Measurements from ENCODE around the gene CST3. TPM values are rescaled to one million over a fixed set of nuclear protein-coding genes. Genes with fewer than 3 reads are reported as not detected.

CST3 gene
- total and polyA plus RNA-seq, 2 donors = 231 to 465 TPM

GRCh38 chr20:23658989-23659609, 21.3 kb upstream of the CST3 start:
- Histone ChIP-seq H3K27me3 (ENCODE audit: control insufficient read depth in 2 of 2, insufficient read depth in 1 of 2, low read length in 1 of 2) (peaks cover 0 to 22% of the 10 kb centered on the region in 2 donors), H3K27ac (ENCODE audit: low read depth in 1 of 2, low read length in 1 of 2) (no peak overlapping the region), H3K9me3 (ENCODE audit: control insufficient read depth in 2 of 2, insufficient read depth in 1 of 2, low read length in 1 of 2) (no peaks in the 10 kb centered on the region), H3K36me3 (ENCODE audit: control insufficient read depth in 2 of 2, insufficient read depth in 2 of 2, low read length in 1 of 2) (no peaks in the 10 kb centered on the region), H3K4me1 (ENCODE audit: control insufficient read depth in 2 of 2, insufficient read depth in 2 of 2, low read length in 2 of 2) (peaks cover 0 to 6% of the 10 kb centered on the region in 2 donors), H3K4me3 (ENCODE audit: low read length in 2 of 2) (no peak overlapping the region)
- 96% methylated on average over 8 of the region's 8 CpGs for WGBS
- DNase-seq (ENCODE audit: low read depth in 6 of 9, low spot score in 9 of 9) = no peak

GRCh38 chr20:23658336-23658735, 20.6 kb upstream of the CST3 start:
- 88% methylated on average over 2 of the region's 2 CpGs for whole genome bisulfite sequencing
- no peak overlapping the region for H3K4me3 ChIP-seq (ENCODE audit: low read length in 2 of 2)
- no peaks in the 10 kb centered on the region for H3K9me3 ChIP-seq (ENCODE audit: control insufficient read depth in 2 of 2, insufficient read depth in 1 of 2, low read length in 1 of 2)
- H3K36me3 ChIP-seq (ENCODE audit: control insufficient read depth in 2 of 2, insufficient read depth in 2 of 2, low read length in 1 of 2) = no peaks in the 10 kb centered on the region
- DNase-seq (ENCODE audit: low read depth in 6 of 9, low spot score in 9 of 9) = no peak
- no peak overlapping the region for H3K27ac ChIP-seq (ENCODE audit: low read depth in 1 of 2, low read length in 1 of 2)
- peaks cover 0 to 8% of the 10 kb centered on the region in 2 donors for H3K4me1 ChIP-seq (ENCODE audit: control insufficient read depth in 2 of 2, insufficient read depth in 2 of 2, low read length in 2 of 2)
- H3K27me3 ChIP-seq (ENCODE audit: control insufficient read depth in 2 of 2, insufficient read depth in 1 of 2, low read length in 1 of 2) = peaks cover 0 to 23% of the 10 kb centered on the region in 2 donors

- Histone ChIP-seq H3K9me3 (ENCODE audit: control insufficient read depth in 2 of 2, insufficient read depth in 1 of 2, low read length in 1 of 2) (no peaks in the 10 kb centered on the region), H3K4me3 (ENCODE audit: low read length in 2 of 2) (no peak overlapping the region), H3K36me3 (ENCODE audit: control insufficient read depth in 2 of 2, insufficient read depth in 2 of 2, low read length in 1 of 2) (no peaks in the 10 kb centered on the region), H3K27me3 (ENCODE audit: control insufficient read depth in 2 of 2, insufficient read depth in 1 of 2, low read length in 1 of 2) (peaks cover 0 to 23% of the 10 kb centered on the region in 2 donors), H3K27ac (ENCODE audit: low read depth in 1 of 2, low read length in 1 of 2) (no peak overlapping the region), H3K4me1 (ENCODE audit: control insufficient read depth in 2 of 2, insufficient read depth in 2 of 2, low read length in 2 of 2) (peaks cover 0 to 9% of the 10 kb centered on the region in 2 donors)
- WGBS = 84% methylated on average over 8 of the region's 8 CpGs
- DNase-seq (ENCODE audit: low read depth in 6 of 9, low spot score in 9 of 9) = no peak
Measured at GRCh38 chr20:23657202-23657601, 19.4 kb upstream of the CST3 start.

- no peak overlapping the region for H3K4me3 ChIP-seq (ENCODE audit: low read length in 2 of 2)
Measured at GRCh38 chr20:23656372-23656771, 18.6 kb upstream of the CST3 start.

GRCh38 chr20:23655491-23656211, 17.9 kb upstream of the CST3 start:
- peaks cover 0 to 23% of the 10 kb centered on the region in 2 donors for H3K27me3 ChIP-seq (ENCODE audit: control insufficient read depth in 2 of 2, insufficient read depth in 1 of 2, low read length in 1 of 2)
- no peak overlapping the region for H3K27ac ChIP-seq (ENCODE audit: low read depth in 1 of 2, low read length in 1 of 2)
- no peak overlapping the region for H3K4me3 ChIP-seq (ENCODE audit: low read length in 2 of 2)
- H3K9me3 ChIP-seq (ENCODE audit: control insufficient read depth in 2 of 2, insufficient read depth in 1 of 2, low read length in 1 of 2) = no peaks in the 10 kb centered on the region
- WGBS = 44% methylated on average over 23 of the region's 23 CpGs
- peaks cover 0 to 9% of the 10 kb centered on the region in 2 donors for H3K4me1 ChIP-seq (ENCODE audit: control insufficient read depth in 2 of 2, insufficient read depth in 2 of 2, low read length in 2 of 2)
- no peaks in the 10 kb centered on the region for H3K36me3 ChIP-seq (ENCODE audit: control insufficient read depth in 2 of 2, insufficient read depth in 2 of 2, low read length in 1 of 2)
- no peak for DNase-seq (ENCODE audit: low read depth in 6 of 9, low spot score in 9 of 9)

More at GRCh38 chr20:23656372-23656771, 18.6 kb upstream of the CST3 start:
- Histone ChIP-seq H3K9me3 (ENCODE audit: control insufficient read depth in 2 of 2, insufficient read depth in 1 of 2, low read length in 1 of 2) (no peaks in the 10 kb centered on the region), H3K36me3 (ENCODE audit: control insufficient read depth in 2 of 2, insufficient read depth in 2 of 2, low read length in 1 of 2) (no peaks in the 10 kb centered on the region), H3K4me1 (ENCODE audit: control insufficient read depth in 2 of 2, insufficient read depth in 2 of 2, low read length in 2 of 2) (peaks cover 0 to 9% of the 10 kb centered on the region in 2 donors), H3K27ac (ENCODE audit: low read depth in 1 of 2, low read length in 1 of 2) (no peak overlapping the region), H3K27me3 (ENCODE audit: control insufficient read depth in 2 of 2, insufficient read depth in 1 of 2, low read length in 1 of 2) (peaks cover 0 to 23% of the 10 kb centered on the region in 2 donors)
- no peak for DNase-seq (ENCODE audit: low read depth in 6 of 9, low spot score in 9 of 9)
- 83% methylated on average over 10 of the region's 10 CpGs for WGBS

GRCh38 chr20:23654717-23655116, 17.0 kb upstream of the CST3 start:
- H3K36me3 ChIP-seq (ENCODE audit: control insufficient read depth in 2 of 2, insufficient read depth in 2 of 2, low read length in 1 of 2) = no peaks in the 10 kb centered on the region
- no peak overlapping the region for H3K27ac ChIP-seq (ENCODE audit: low read depth in 1 of 2, low read length in 1 of 2)
- H3K27me3 ChIP-seq (ENCODE audit: control insufficient read depth in 2 of 2, insufficient read depth in 1 of 2, low read length in 1 of 2) = peaks cover 0 to 23% of the 10 kb centered on the region in 2 donors
- H3K4me1 ChIP-seq (ENCODE audit: control insufficient read depth in 2 of 2, insufficient read depth in 2 of 2, low read length in 2 of 2) = peaks cover 0 to 7% of the 10 kb centered on the region in 2 donors
- no peak for DNase-seq (ENCODE audit: low read depth in 6 of 9, low spot score in 9 of 9)
- no peaks in the 10 kb centered on the region for H3K9me3 ChIP-seq (ENCODE audit: control insufficient read depth in 2 of 2, insufficient read depth in 1 of 2, low read length in 1 of 2)
- H3K4me3 ChIP-seq (ENCODE audit: low read length in 2 of 2) = no peak overlapping the region
- WGBS = 50% methylated on average over 4 of the region's 4 CpGs

GRCh38 chr20:23654000-23654399, 16.2 kb upstream of the CST3 start:
- no peak for DNase-seq (ENCODE audit: low read depth in 6 of 9, low spot score in 9 of 9)
- 82% methylated on average over 2 of the region's 2 CpGs for WGBS
- H3K4me1 ChIP-seq (ENCODE audit: control insufficient read depth in 2 of 2, insufficient read depth in 2 of 2, low read length in 2 of 2) = peaks cover 0 to 7% of the 10 kb centered on the region in 2 donors
- peak overlapping the region in 1 of 2 donors; percentile 36 for H3K27ac ChIP-seq (ENCODE audit: low read depth in 1 of 2, low read length in 1 of 2)
- no peaks in the 10 kb centered on the region for H3K9me3 ChIP-seq (ENCODE audit: control insufficient read depth in 2 of 2, insufficient read depth in 1 of 2, low read length in 1 of 2)
- H3K36me3 ChIP-seq (ENCODE audit: control insufficient read depth in 2 of 2, insufficient read depth in 2 of 2, low read length in 1 of 2) = no peaks in the 10 kb centered on the region
- no peak overlapping the region for H3K4me3 ChIP-seq (ENCODE audit: low read length in 2 of 2)
- H3K27me3 ChIP-seq (ENCODE audit: control insufficient read depth in 2 of 2, insufficient read depth in 1 of 2, low read length in 1 of 2) = peaks cover 0 to 23% of the 10 kb centered on the region in 2 donors

GRCh38 chr20:23653400-23653938, 15.7 kb upstream of the CST3 start:
- no peak for DNase-seq (ENCODE audit: low read depth in 6 of 9, low spot score in 9 of 9)
- Histone ChIP-seq H3K27me3 (ENCODE audit: control insufficient read depth in 2 of 2, insufficient read depth in 1 of 2, low read length in 1 of 2) (peaks cover 0 to 23% of the 10 kb centered on the region in 2 donors), H3K27ac (ENCODE audit: low read depth in 1 of 2, low read length in 1 of 2) (peak overlapping the region in 1 of 2 donors; percentile 36), H3K36me3 (ENCODE audit: control insufficient read depth in 2 of 2, insufficient read depth in 2 of 2, low read length in 1 of 2) (no peaks in the 10 kb centered on the region), H3K4me1 (ENCODE audit: control insufficient read depth in 2 of 2, insufficient read depth in 2 of 2, low read length in 2 of 2) (peaks cover 0 to 7% of the 10 kb centered on the region in 2 donors), H3K4me3 (ENCODE audit: low read length in 2 of 2) (no peak overlapping the region), H3K9me3 (ENCODE audit: control insufficient read depth in 2 of 2, insufficient read depth in 1 of 2, low read length in 1 of 2) (no peaks in the 10 kb centered on the region)
- WGBS = 92% methylated on average over 3 of the region's 3 CpGs

GRCh38 chr20:23652926-23653325, 15.2 kb upstream of the CST3 start:
- Histone ChIP-seq H3K9me3 (ENCODE audit: control insufficient read depth in 2 of 2, insufficient read depth in 1 of 2, low read length in 1 of 2) (no peaks in the 10 kb centered on the region), H3K4me1 (ENCODE audit: control insufficient read depth in 2 of 2, insufficient read depth in 2 of 2, low read length in 2 of 2) (peaks cover 0 to 7% of the 10 kb centered on the region in 2 donors), H3K27me3 (ENCODE audit: control insufficient read depth in 2 of 2, insufficient read depth in 1 of 2, low read length in 1 of 2) (peaks cover 0 to 23% of the 10 kb centered on the region in 2 donors), H3K27ac (ENCODE audit: low read depth in 1 of 2, low read length in 1 of 2) (no peak overlapping the region), H3K4me3 (ENCODE audit: low read length in 2 of 2) (no peak overlapping the region), H3K36me3 (ENCODE audit: control insufficient read depth in 2 of 2, insufficient read depth in 2 of 2, low read length in 1 of 2) (no peaks in the 10 kb centered on the region)
- 92% methylated on average over 2 of the region's 2 CpGs for WGBS
- DNase-seq (ENCODE audit: low read depth in 6 of 9, low spot score in 9 of 9) = no peak
